IMR-90 (cell line): ENCODE measurements around the gene KRTAP5-1. TPM values are rescaled to one million over a fixed set of nuclear protein-coding genes. Genes with fewer than 3 reads are reported as not detected.

ENCODE experiments used
- ATAC-seq: fragments of 200-7000 bp; cut with Tn5 transposase; 2 replicates; pipeline ENCODE4 v1.9.1; 2020; ENCODE audit warnings: low read depth, mild to moderate bottlenecking, moderate library complexity
- BruUV-seq: library from RNA; stranded (reverse); fragments of 400-500 nt; replicated peaks from 2 replicates; lab custom pipeline; 2021; lab: Mats Ljungman, UMichigan
- CTCF ChIA-PET: fragments of 300-600 bp; formaldehyde crosslinking; extraction: SDS; loops from one replicate; lab custom pipeline; 2021; ENCODE audit warnings: antibody characterized with exemption; lab: Yijun Ruan, JAX
- POLR2A ChIA-PET: fragments of 300-600 bp; sonication (Branson Sonifier 250); formaldehyde crosslinking; loops from one replicate; lab custom pipeline; 2022; ENCODE audit warnings: antibody characterized with exemption; ENCODE audit not compliant: unreplicated experiment; lab: Charles Lee
- DNase-seq: peaks from one replicate; pipeline ENCODE4 v3.0.0; 2013
- H2AFZ ChIP-seq: replicated peaks from 2 replicates; pipeline ENCODE3; 2013; ENCODE audit warnings: low read length, mild to moderate bottlenecking; ENCODE audit not compliant: poor library complexity
- H2AK5ac ChIP-seq: 2 replicates; pipeline ENCODE4 v1.6.1; 2013; ENCODE audit warnings: low read depth, low read length, inconsistent platforms
- H2AK9ac ChIP-seq: replicated peaks from 2 replicates; pipeline ENCODE3; 2013; ENCODE audit warnings: mild to moderate bottlenecking, low read depth, low read length, moderate library complexity; ENCODE audit not compliant: poor library complexity
- H2BK120ac ChIP-seq: 2 replicates; pipeline ENCODE4 v1.6.1; 2013; ENCODE audit warnings: low read depth, low read length, inconsistent platforms
- H2BK15ac ChIP-seq: 3 replicates; pipeline ENCODE4 v1.6.1; 2013; ENCODE audit warnings: low read depth, low read length, inconsistent platforms
- H2BK20ac ChIP-seq: 2 replicates; pipeline ENCODE4 v1.6.1; 2013; ENCODE audit warnings: low read depth, mild to moderate bottlenecking, inconsistent platforms, low read length, moderate library complexity
- H2BK5ac ChIP-seq: 2 replicates; pipeline ENCODE4 v1.6.1; 2013; ENCODE audit warnings: mild to moderate bottlenecking, low read depth, low read length, inconsistent platforms; ENCODE audit not compliant: poor library complexity, severe bottlenecking
- H3K14ac ChIP-seq: replicated peaks from 2 replicates; pipeline ENCODE4 v1.6.1; 2013; ENCODE audit warnings: low read depth, low read length, inconsistent platforms
- H3K18ac ChIP-seq: 2 replicates; pipeline ENCODE4 v1.6.1; 2013; ENCODE audit warnings: low read depth, low read length, control low read depth
- H3K23ac ChIP-seq: 2 replicates; pipeline ENCODE4 v1.6.1; 2013; ENCODE audit warnings: low read depth, low read length, inconsistent platforms
- H3K27ac ChIP-seq: 2 replicates; pipeline ENCODE4 v1.5.1; 2013; ENCODE audit warnings: mild to moderate bottlenecking, control low read depth, low read length; ENCODE audit not compliant: insufficient read depth
- H3K27me3 ChIP-seq: 2 replicates; pipeline ENCODE4 v1.6.1; 2013; ENCODE audit warnings: low read length; ENCODE audit not compliant: control insufficient read depth, insufficient read depth
- H3K36me3 ChIP-seq: 2 replicates; pipeline ENCODE4 v1.6.1; 2013; ENCODE audit warnings: low read length, mixed read lengths; ENCODE audit not compliant: control insufficient read depth, insufficient read depth
- H3K4ac ChIP-seq: 2 replicates; pipeline ENCODE4 v1.6.1; 2013; ENCODE audit warnings: low read depth, low read length, inconsistent platforms
- H3K4me1 ChIP-seq: 2 replicates; pipeline ENCODE4 v1.6.1; 2013; ENCODE audit warnings: low read length, mixed read lengths; ENCODE audit not compliant: control insufficient read depth, insufficient read depth
- H3K4me2 ChIP-seq: 2 replicates; pipeline ENCODE4 v1.6.1; 2013; ENCODE audit warnings: low read depth, mild to moderate bottlenecking, control low read depth, low read length, moderate library complexity
- H3K4me3 ChIP-seq: 2 replicates; pipeline ENCODE4 v1.5.1; 2013; ENCODE audit warnings: low read depth, mild to moderate bottlenecking, control low read depth, low read length, moderate library complexity; ENCODE audit not compliant: insufficient read depth
- H3K56ac ChIP-seq: 2 replicates; pipeline ENCODE4 v1.6.1; 2013; ENCODE audit warnings: low read length, inconsistent platforms; ENCODE audit not compliant: insufficient read depth; ENCODE audit errors: extremely low read depth
- H3K79me1 ChIP-seq, 2 experiments: 2 replicates each; pipeline ENCODE4 v1.6.1; 2013; ENCODE audit warnings: low read length in 2 of 2, inconsistent platforms in 1 of 2, low read depth in 1 of 2
- H3K9ac ChIP-seq: 2 replicates; pipeline ENCODE4 v1.6.1; 2013; ENCODE audit warnings: low read depth, low read length, control low read depth
- H3K9me1 ChIP-seq: 2 replicates; pipeline ENCODE4 v1.6.1; 2013; ENCODE audit warnings: low read length, inconsistent platforms; ENCODE audit not compliant: insufficient read depth
- H3K9me3 ChIP-seq: 2 replicates; pipeline ENCODE4 v1.6.1; 2013; ENCODE audit warnings: low read length; ENCODE audit not compliant: control insufficient read depth, insufficient read depth
- H4K20me1 ChIP-seq: 2 replicates; pipeline ENCODE4 v1.6.1; 2013; ENCODE audit warnings: low read length, inconsistent platforms; ENCODE audit not compliant: insufficient read depth
- H4K5ac ChIP-seq: 2 replicates; pipeline ENCODE4 v1.6.1; 2013; ENCODE audit warnings: mild to moderate bottlenecking, low read depth, low read length, control low read depth
- H4K8ac ChIP-seq, 2 experiments: 2 replicates each; pipeline ENCODE4 v1.6.1; 2013; ENCODE audit warnings: low read depth in 2 of 2, low read length in 2 of 2, control low read depth in 1 of 2, inconsistent platforms in 1 of 2
- H4K91ac ChIP-seq: 2 replicates; pipeline ENCODE4 v1.6.1; 2013; ENCODE audit warnings: low read depth, low read length, inconsistent platforms; ENCODE audit not compliant: insufficient read depth
- CEBPB ChIP-seq: IDR thresholded peaks from 2 replicates; pipeline ENCODE4 v1.6.1; 2012; ENCODE audit warnings: low read depth, low read length, improper control_type of control experiment
- CHD1 ChIP-seq: IDR thresholded peaks from 2 replicates; pipeline ENCODE4 v1.6.1; 2012; ENCODE audit warnings: low read depth, low read length, improper control_type of control experiment
- MAFK ChIP-seq: IDR thresholded peaks from 2 replicates; pipeline ENCODE4 v1.6.1; 2012; ENCODE audit warnings: low read depth, low read length, improper control_type of control experiment
- POLR2A ChIP-seq: IDR thresholded peaks from 2 replicates; pipeline ENCODE4 v1.6.1; 2012; ENCODE audit warnings: mild to moderate bottlenecking, low read depth, low read length
- RAD21 ChIP-seq: IDR thresholded peaks from 2 replicates; pipeline ENCODE4 v1.6.1; 2012; ENCODE audit warnings: low read length, improper control_type of control experiment
- RFX5 ChIP-seq: IDR thresholded peaks from 2 replicates; pipeline ENCODE4 v1.8.0; 2012; ENCODE audit warnings: low read depth, mild to moderate bottlenecking, low read length, moderate library complexity
- SMC3 ChIP-seq: fragments of 150-350 bp; IDR thresholded peaks from 2 replicates; pipeline ENCODE4 v1.6.1; 2016; ENCODE audit warnings: low read depth, mild to moderate bottlenecking, antibody characterized with exemption, low read length, moderate library complexity
- WGBS, 2 experiments: methylation state at CpG; one replicate each; pipeline versions ENCODE4 v1.1.5 to v1.1.7; 2013; ENCODE audit warnings: missing lambda C conversion rate in 2 of 2; ENCODE audit not compliant: insufficient read length in 1 of 2; ENCODE audit errors: extremely low coverage in 2 of 2; 5-methylcytosine and 5-hydroxymethylcytosine counted together
- dilution Hi-C: fragments of 300-500 bp; cut with HindIII; formaldehyde crosslinking; loops from one replicate; pipeline ENCODE4 v1.14.3; 2018; ENCODE audit warnings: low sequenced_read_pairs; ENCODE audit not compliant: unreplicated experiment
- in situ Hi-C: fragments of 300-500 bp; cut with MboI; formaldehyde crosslinking; loops from 3 replicates; pipeline ENCODE4 v1.14.3; 2019; ENCODE audit warnings: low sequenced_read_pairs, inconsistent platforms, mixed read lengths
- intact Hi-C: fragments of 100-400 bp; cut with micrococcal nuclease; formaldehyde crosslinking; loops from 2 replicates; pipeline ENCODE4 v1.10.0; 2022
- polyA plus RNA-seq, 3 experiments: library from polyadenylated mRNA; depleted of rRNA; stranded (reverse); fragments of >200 nt; gene quantifications; 2 replicates each; pipeline ENCODE4 v1.2.3, GENCODE V29; 2012; ENCODE audit warnings: low replicate concordance in 1 of 3
- total RNA-seq: library from RNA; depleted of rRNA; stranded (reverse); fragments of >200 nt; gene quantifications from 2 replicates; pipeline ENCODE4 v1.2.3, GENCODE V29; 2012
- TF ChIP-seq, protein P1 (sequence below): fragments of 150-350 bp; IDR thresholded peaks from 2 replicates; pipeline ENCODE4 v1.6.1; 2017; ENCODE audit warnings: mild to moderate bottlenecking, antibody characterized with exemption, low read length, low read depth

The KRTAP5-1 gene
- total and polyA plus RNA-seq, 2 of the 4 experiments (the other 2 are of a cell fraction), result not detected

DNA sequence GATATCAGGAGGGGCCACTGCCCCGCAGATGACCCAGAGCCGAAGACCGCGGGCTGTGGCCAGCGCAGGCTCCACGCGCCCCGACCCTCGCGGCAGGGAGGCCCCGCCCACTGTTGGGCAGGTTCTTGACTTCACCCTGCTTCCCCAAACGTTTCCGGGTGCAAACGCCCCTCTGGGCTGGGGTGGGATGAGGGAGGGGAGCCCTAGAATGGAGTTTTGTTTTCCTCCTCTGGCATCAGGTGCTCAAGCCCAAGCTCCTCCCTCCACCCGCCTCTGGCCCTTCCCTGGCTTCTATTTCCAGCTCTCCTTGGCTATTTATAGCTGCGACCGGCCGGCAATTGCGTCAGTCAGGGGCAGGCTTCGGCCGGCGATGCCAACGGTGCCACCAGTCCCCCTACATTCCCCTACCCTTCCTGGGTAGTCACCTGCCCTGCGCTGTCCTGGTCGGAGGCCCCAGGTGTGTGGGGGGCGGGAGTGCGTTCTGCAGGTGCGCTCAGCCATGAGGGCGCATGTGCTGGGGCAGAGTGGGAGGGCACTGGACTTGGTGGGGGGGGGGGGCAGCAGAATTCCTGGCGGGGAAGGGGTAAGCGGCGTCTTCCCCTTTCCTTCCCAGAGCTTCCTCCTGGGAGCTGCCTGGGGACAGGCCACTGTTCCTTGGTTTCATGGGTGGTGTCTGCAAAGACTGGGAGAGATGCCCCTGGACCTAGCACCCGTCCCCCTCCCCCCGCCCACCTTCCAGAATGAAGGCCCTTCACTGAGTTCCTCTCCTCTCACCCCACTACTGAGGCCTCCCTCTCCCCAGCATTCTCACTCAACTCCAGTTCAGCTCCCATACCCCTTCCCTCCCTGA, 36.6 kb downstream of the KRTAP5-1 start:
- no peak overlapping the region for H3K18ac ChIP-seq
- H3K79me1 ChIP-seq, result no peaks in the 10 kb centered on the region

More for the DNA sequence above, 36.6 kb downstream of the KRTAP5-1 start:
- DNase-seq, result peak; percentile 42
- H3K9ac ChIP-seq, result no peak overlapping the region
- dilution Hi-C loops (no loop called here), intact Hi-C loops (no loop called here), in situ Hi-C loops (no loop called here)
- no peak overlapping the region for H3K4ac ChIP-seq
- ChIA-PET CTCF (interaction anchor here (2.1 kb wide), 1 partner anchor 26 kb away, joined by 6 read pairs; no protein-coding TSS in a partner anchor), POLR2A (no interaction called here)
- peak; percentile 40; the same call in 1 of the 2 replicates for ATAC-seq
- peaks cover 46% of the 10 kb centered on the region for H3K27me3 ChIP-seq
- peak overlapping the region; percentile 76 for H2AK9ac ChIP-seq
- no peak overlapping the region for H2BK120ac ChIP-seq
- no peak overlapping the region for H3K23ac ChIP-seq
- H3K9me1 ChIP-seq, result no peaks in the 10 kb centered on the region
- peak overlapping the region; percentile 89 for H2AFZ ChIP-seq
- H3K4me1 ChIP-seq, result peaks cover 4% of the 10 kb centered on the region; the same call in 1 of the 2 replicates
- H4K5ac ChIP-seq, result no peak overlapping the region
- H2AK5ac ChIP-seq, result no peak overlapping the region; the same call in 1 of the 2 replicates
- no peak overlapping the region for H3K4me3 ChIP-seq
- H4K91ac ChIP-seq, result no peak overlapping the region
- H3K27ac ChIP-seq, result no peak overlapping the region
- H3K9me3 ChIP-seq, result no peaks in the 10 kb centered on the region
- TF ChIP-seq CHD1 (no peak), SMC3 (no peak), RAD21 (no peak), MAFK (no peak), CEBPB (peak; percentile 90), POLR2A (no peak), RFX5 (no peak)
- TF ChIP-seq, protein P1, sequence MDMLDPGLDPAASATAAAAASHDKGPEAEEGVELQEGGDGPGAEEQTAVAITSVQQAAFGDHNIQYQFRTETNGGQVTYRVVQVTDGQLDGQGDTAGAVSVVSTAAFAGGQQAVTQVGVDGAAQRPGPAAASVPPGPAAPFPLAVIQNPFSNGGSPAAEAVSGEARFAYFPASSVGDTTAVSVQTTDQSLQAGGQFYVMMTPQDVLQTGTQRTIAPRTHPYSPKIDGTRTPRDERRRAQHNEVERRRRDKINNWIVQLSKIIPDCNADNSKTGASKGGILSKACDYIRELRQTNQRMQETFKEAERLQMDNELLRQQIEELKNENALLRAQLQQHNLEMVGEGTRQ, result no peak
- H2BK15ac ChIP-seq, result no peak overlapping the region
- no peak overlapping the region for H2BK5ac ChIP-seq
- no peak overlapping the region for H3K14ac ChIP-seq
- WGBS, 2 experiments, result no CpG with 5 or more reads among the region's 34 CpGs
- H3K56ac ChIP-seq, result no peak overlapping the region
- H2BK20ac ChIP-seq, result no peak overlapping the region
- no TSS peak for BruUV-seq
- H3K4me2 ChIP-seq, result peak overlapping the region; percentile 10; the same call in 1 of the 2 replicates
- peaks cover 5% of the 10 kb centered on the region; the same call in 1 of the 2 replicates for H4K20me1 ChIP-seq
- no peaks in the 10 kb centered on the region for H3K36me3 ChIP-seq
- peak overlapping the region in 1 of 2 experiments; percentile 33; a peak in 1 of 4 replicates for H4K8ac ChIP-seq
